Bronchial epithelial cell (primary cell): ENCODE results near the gene ZNF362. TPM values are rescaled to one million over a fixed set of nuclear protein-coding genes. Genes with fewer than 3 reads are reported as not detected.
"Not testable (repeated sequence)": the region's sequence is repeated elsewhere in the genome, so short reads cannot be mapped to it uniquely, and the experiment has no call there.

Experiments
- DNase-seq: peaks from one replicate; pipeline ENCODE4 v3.0.0-alpha.2; 2010; ENCODE audit warnings: low read depth
- FAIRE-seq: peaks from 2 replicates; lab custom pipeline; 2011; peaks lifted over from hg19 to GRCh38; lab: Jason Lieb, UNC
- H3K27me3 ChIP-seq: 2 replicates; pipeline ENCODE4 v1.5.1; 2011; ENCODE audit warnings: low read length; ENCODE audit not compliant: control insufficient read depth, insufficient read depth
- H3K36me3 ChIP-seq: 2 replicates; pipeline ENCODE4 v1.5.1; 2011; ENCODE audit warnings: low read length; ENCODE audit not compliant: control insufficient read depth, insufficient read depth
- H3K4me3 ChIP-seq: 2 replicates; pipeline ENCODE4 v1.5.1; 2011; ENCODE audit warnings: mild to moderate bottlenecking, low read depth, low read length, control low read depth
- CTCF ChIP-seq: IDR thresholded peaks from 2 replicates; pipeline ENCODE4 v1.5.1; 2011; ENCODE audit warnings: mild to moderate bottlenecking, moderate library complexity, low read length, control low read depth, inconsistent platforms; ENCODE audit not compliant: insufficient read depth, severe bottlenecking
- total RNA-seq: library from RNA; depleted of rRNA; stranded (reverse); fragments of >200 nt; gene quantifications from 2 replicates; pipeline ENCODE4 v1.2.1, GENCODE V29; 2014

The ZNF362 gene
- total RNA-seq, 1 donor from 2014 or later: 1.1 TPM

- H3K36me3 ChIP-seq: peaks cover 1% of the 10 kb centered on the region
- DNase-seq (no peak), FAIRE-seq (no peak)
- TF ChIP-seq CTCF: no peak
- H3K4me3 ChIP-seq: no peak overlapping the region
- no peaks in the 10 kb centered on the region for H3K27me3 ChIP-seq
Observed at GRCh38 chr1:33287317-33287716, 31.0 kb downstream of the ZNF362 start.

- no peak overlapping the region for H3K4me3 ChIP-seq
- no peaks in the 10 kb centered on the region for H3K27me3 ChIP-seq
- FAIRE-seq: peak; percentile 75
- DNase-seq: no peak
- TF ChIP-seq CTCF: no peak
- peaks cover 1% of the 10 kb centered on the region for H3K36me3 ChIP-seq
Observed at GRCh38 chr1:33288976-33289857, 32.9 kb downstream of the ZNF362 start.

- FAIRE-seq: no peak
- H3K27me3 ChIP-seq: no peaks in the 10 kb centered on the region
- no peak for DNase-seq
- no peak overlapping the region for H3K4me3 ChIP-seq
- peaks cover under 1% of the 10 kb centered on the region for H3K36me3 ChIP-seq
- no peak for TF ChIP-seq CTCF
Observed at GRCh38 chr1:33289858-33290154, 33.5 kb downstream of the ZNF362 start.

GRCh38 chr1:33290615-33291014 lies 34.3 kb downstream of the ZNF362 start:
- not testable (repeated sequence) for H3K36me3 ChIP-seq, FAIRE-seq, H3K27me3 ChIP-seq, DNase-seq, H3K4me3 ChIP-seq

GRCh38 chr1:33292726-33293340 lies 36.5 kb downstream of the ZNF362 start:
- TF ChIP-seq CTCF: no peak
- no peak overlapping the region for H3K4me3 ChIP-seq
- H3K36me3 ChIP-seq: peaks cover 2% of the 10 kb centered on the region
- no peak for DNase-seq
- FAIRE-seq: no peak
- H3K27me3 ChIP-seq: no peaks in the 10 kb centered on the region
